ENCODE results near the gene RBL2.
"Not testable (repeated sequence)": the region's sequence is repeated elsewhere in the genome, so short reads cannot be mapped to it uniquely, and the experiment has no call there.

The RBL2 gene

GRCh38 chr16:53539759-53540718 is 105.8 kb downstream of the RBL2 start:
- DNase-seq (ENCODE audit: low read depth in 2 of 2): not testable (repeated sequence)

Measured in fibroblast of skin of left biceps (primary cell).